Stimulated activated CD4-positive, alpha-beta T cell treated with anti-CD3 and anti-CD28 coated beads, Interleukin-12 subunit alpha, Interleukin-12 subunit beta, amount 100 ng/mL, for 4 hours (primary cell): ENCODE results near the gene WDR64.
"Not testable (repeated sequence)": the region's sequence is repeated elsewhere in the genome, so short reads cannot be mapped to it uniquely, and the experiment has no call there.

Experiments
- DNase-seq: peaks from one replicate; pipeline ENCODE4 v3.0.0-alpha.2; 2020

WDR64 gene

GRCh38 chr1:241813768-241814320 is 161.8 kb downstream of the WDR64 start:
- DNase-seq = no peak

- no peak for DNase-seq
These were observed 163.9 kb downstream of the WDR64 start for GRCh38 chr1:241816008-241816407.

GRCh38 chr1:241817331-241817792 is 165.3 kb downstream of the WDR64 start:
- no peak for DNase-seq

GRCh38 chr1:241817956-241818612 is 166.0 kb downstream of the WDR64 start:
- DNase-seq = no peak

GRCh38 chr1:241819340-241819866 is 167.3 kb downstream of the WDR64 start:
- no peak for DNase-seq

GRCh38 chr1:241821363-241821762 is 169.3 kb downstream of the WDR64 start:
- DNase-seq = no peak

DNA sequence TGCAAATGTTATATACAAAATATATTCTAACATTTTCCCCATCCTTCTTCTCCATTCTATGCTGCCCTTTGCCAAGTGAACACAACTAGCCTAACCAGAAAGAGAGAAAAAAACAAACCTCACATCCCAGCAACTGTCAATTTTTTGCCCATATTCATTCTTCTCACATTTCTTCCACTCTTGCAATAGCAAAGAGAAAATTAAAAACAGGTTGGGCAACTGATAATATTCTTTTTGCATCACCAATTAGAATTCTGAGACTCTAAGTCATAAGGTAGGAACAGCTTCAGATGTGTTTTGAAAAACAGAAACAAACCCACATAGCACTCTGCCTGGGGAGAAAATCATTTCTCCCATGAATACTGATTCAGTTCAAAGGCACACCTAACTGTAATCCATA is 170.8 kb downstream of the WDR64 start:
- DNase-seq = no peak

- DNase-seq = no peak
These were observed 171.8 kb downstream of the WDR64 start for GRCh38 chr1:241823925-241824324.

- DNase-seq = no peak
These were observed 173.5 kb downstream of the WDR64 start for GRCh38 chr1:241825581-241825980.

- not testable (repeated sequence) for DNase-seq
These were observed 174.5 kb downstream of the WDR64 start for GRCh38 chr1:241826613-241827012.

- no peak for DNase-seq
These were observed 175.2 kb downstream of the WDR64 start for GRCh38 chr1:241827264-241827663.

GRCh38 chr1:241828463-241829021 is 176.5 kb downstream of the WDR64 start:
- DNase-seq = no peak

DNA sequence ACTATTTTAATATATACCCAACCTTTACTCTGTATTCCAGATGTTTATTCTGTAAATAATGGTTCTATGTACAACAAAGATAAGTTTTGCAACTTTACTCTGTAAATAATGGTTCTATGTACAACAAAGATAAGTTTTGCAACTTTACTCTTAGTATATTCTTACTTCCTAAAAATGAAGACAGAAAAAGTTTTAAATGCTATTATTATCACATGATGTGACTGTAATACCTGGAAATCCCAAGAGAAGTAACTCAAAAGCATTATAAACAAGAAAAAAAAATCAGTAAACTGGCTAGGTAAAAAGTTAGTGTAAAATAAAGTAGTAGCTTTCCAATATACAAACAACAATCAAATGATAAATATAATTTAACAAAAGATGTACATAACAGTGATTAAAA is 177.4 kb downstream of the WDR64 start:
- DNase-seq = no peak

- no peak for DNase-seq
These were observed 182.8 kb downstream of the WDR64 start for GRCh38 chr1:241834733-241835377.

GRCh38 chr1:241836941-241837340 is 184.9 kb downstream of the WDR64 start:
- no peak for DNase-seq

GRCh38 chr1:241837416-241837815 is 185.3 kb downstream of the WDR64 start:
- no peak for DNase-seq

- DNase-seq = no peak
These were observed 185.8 kb downstream of the WDR64 start for GRCh38 chr1:241837901-241838300.

- DNase-seq = no peak
These were observed 186.8 kb downstream of the WDR64 start for GRCh38 chr1:241838897-241839296.

- no peak for DNase-seq
These were observed 187.4 kb downstream of the WDR64 start for GRCh38 chr1:241839369-241839979.

DNA sequence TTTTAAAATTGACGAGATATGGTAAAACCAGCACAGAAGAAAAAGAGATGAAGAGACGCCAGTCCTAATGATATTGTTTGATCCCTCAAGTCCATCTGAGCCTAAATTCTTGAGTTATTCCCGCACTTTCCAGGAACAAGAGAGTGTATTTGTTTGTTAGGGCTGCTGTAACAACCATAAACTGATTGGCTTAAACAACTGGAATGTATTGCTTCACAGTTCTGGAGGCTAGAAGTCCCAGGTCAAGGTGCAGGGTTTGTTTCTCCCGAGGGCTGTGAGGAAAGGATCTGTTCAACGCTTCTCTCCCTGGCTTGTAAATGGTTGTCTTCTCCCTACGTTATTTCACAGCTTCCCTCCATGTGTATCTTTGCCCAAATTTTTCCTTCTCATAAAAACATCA is 188.1 kb downstream of the WDR64 start:
- DNase-seq = no peak

DNA sequence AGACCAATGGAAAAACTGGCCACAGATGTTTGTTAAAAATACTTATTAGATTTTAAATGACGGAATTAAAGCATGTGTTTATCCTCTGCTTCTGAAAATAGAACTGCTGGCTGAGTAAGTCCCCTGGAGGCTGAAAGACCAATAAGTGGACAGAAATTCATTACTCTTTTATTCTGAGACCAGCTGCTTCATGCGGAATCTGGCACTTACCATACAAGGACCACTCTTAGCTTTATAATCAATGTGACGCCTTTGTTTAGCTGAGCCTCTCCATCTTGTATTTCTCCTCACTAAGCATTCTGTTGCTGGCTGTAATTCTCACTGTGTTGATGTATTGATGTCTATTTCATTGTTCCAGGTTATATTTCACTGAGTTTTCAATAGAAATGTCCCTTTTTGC is 189.6 kb downstream of the WDR64 start:
- DNase-seq = no peak

GRCh38 chr1:241842565-241842964 is 190.5 kb downstream of the WDR64 start:
- DNase-seq = no peak

DNA sequence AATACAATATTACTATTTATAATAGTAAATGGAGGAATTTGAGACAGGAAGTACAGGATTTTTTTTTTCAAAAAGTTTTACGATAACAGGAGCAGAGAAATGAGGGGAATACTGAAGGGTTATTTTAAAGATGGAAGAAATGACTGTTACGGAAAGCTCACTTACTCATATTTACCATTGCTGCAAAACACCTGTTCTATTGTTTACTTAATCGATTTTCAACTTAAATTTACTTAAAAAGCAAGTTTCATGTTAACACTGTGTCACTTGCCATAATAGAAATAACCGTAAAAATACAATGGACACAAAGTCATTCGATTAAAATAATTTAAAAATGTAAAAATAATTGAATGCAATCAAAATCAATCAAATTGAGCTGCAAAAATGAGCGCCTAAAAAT is 192.5 kb downstream of the WDR64 start:
- DNase-seq = no peak
